T-helper 2 cell treated with Interferon-gamma antibody and Interleukin-4, amounts not matched to agents 100 ng/mL and 5 ng/mL, for 36 hours (primary cell): Measurements from ENCODE around the gene KPRP. TPM values are rescaled to one million over a fixed set of nuclear protein-coding genes. Genes with fewer than 3 reads are reported as not detected.

ENCODE experiments used
- intact Hi-C: fragments of 100-400 bp; cut with micrococcal nuclease; formaldehyde crosslinking; loops from one replicate; pipeline ENCODE4 v1.15.1; 2023
- total RNA-seq: library from RNA; stranded (reverse); gene quantifications from 2 replicates; pipeline ENCODE4 v1.2.3, GENCODE V29; 2022

Gene KPRP, protein sequence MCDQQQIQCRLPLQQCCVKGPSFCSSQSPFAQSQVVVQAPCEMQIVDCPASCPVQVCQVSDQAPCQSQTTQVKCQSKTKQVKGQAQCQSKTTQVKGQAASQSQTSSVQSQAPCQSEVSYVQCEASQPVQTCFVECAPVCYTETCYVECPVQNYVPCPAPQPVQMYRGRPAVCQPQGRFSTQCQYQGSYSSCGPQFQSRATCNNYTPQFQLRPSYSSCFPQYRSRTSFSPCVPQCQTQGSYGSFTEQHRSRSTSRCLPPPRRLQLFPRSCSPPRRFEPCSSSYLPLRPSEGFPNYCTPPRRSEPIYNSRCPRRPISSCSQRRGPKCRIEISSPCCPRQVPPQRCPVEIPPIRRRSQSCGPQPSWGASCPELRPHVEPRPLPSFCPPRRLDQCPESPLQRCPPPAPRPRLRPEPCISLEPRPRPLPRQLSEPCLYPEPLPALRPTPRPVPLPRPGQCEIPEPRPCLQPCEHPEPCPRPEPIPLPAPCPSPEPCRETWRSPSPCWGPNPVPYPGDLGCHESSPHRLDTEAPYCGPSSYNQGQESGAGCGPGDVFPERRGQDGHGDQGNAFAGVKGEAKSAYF
- not detected in 2 replicates for total RNA-seq

DNA sequence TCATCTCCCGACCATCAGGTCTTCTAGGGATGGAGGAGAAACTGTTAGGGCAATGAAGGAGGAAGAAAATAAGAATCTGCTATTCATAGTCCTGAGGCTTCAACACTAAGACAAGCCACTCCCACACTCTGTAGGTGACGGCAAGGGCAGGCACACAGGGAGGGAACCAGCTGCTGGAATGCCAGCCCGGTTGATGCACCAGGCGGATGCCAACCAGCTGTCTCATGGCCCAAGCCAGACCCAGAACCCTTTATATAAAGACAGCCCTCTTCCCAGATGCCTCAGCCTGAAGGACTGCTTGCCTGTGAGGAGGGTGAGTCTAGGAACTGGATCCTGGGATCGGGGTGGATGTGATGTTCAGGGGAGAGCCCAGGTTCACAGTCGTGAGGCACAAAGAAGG, at the start of gene KPRP:
Gene KPRP, plus strand, starts transcription at position 279 of the 400 bp plus-strand sequence. CDS start 1,564 bp downstream, outside the sequence.
- intact Hi-C loops = no loop called here

DNA sequence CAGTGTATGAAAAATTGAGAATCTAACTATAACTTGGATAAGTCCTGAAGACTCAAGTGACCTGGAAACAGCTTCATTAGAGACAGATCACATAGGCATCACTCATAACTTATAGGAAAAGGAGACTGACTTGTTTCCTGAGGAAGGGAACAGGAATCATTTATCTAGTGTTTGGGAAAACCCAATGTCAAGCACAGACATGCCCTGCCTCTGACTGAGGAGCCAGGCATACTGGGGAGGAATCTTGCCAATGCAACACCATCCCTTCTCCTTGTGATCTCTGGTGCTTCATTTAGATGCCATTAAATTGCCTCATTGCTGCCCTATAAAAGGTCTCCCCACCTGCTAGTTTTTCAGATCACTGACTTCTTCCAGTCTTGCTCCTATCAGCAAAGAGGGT, 39.6 kb upstream of the KPRP start:
- intact Hi-C loops = no loop called here

DNA sequence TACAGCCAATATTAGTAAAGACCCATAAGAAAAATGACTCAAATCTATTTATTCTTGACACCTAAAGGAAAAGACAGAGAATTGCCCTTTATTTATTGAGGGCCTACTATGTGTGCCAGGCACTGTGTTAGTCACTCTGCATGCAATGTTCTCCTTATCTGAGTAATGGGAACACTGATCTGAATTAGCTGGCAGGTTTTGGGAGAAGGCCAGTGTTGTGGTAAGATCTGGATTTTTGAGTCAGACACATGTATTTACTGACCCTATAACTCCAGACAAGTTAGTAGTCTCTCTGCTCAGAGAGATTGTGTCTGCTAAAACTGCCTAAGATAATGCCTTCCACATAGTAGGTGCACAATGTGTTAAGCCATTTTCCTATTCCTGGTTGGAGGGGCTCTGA, 32.6 kb upstream of the KPRP start:
- intact Hi-C loops = no loop called here

DNA sequence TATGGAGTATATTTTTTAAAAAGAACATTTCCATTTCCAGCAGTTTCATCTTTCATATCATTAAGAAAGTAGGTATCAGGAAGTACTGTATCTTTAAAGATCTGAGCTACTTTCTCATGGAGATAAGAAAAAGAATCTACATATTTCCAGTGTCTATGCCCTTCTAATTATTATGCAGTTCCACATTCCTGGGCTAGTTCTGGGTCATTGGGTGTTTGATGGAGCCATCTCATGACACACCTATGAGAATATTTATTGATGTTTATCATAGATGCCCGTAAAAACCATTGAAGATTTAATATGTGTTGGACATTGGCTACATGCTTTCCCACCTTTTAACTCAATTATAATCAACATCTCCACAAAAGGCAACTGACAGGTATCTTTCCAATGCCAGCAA, 28.8 kb upstream of the KPRP start:
- intact Hi-C loops = no loop called here

DNA sequence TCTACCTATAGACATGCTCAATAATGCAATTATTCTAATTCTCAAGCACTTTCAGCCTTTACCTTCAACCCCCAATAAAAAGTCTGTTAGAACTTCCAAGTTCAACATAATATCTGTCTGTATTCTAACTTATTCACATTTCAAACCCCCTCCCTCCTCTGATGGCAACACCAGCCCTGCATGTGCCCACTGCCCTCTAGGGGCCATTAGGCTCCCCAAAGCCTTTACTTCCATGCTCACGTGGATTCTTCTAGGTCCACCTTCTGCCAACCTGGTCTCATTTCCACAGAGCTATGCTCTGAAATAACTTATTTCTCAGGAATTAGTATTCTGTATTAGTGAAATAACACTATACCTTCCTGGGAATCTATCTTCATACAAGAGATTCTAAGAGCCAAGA, 22.2 kb upstream of the KPRP start:
- intact Hi-C loops = no loop called here

DNA sequence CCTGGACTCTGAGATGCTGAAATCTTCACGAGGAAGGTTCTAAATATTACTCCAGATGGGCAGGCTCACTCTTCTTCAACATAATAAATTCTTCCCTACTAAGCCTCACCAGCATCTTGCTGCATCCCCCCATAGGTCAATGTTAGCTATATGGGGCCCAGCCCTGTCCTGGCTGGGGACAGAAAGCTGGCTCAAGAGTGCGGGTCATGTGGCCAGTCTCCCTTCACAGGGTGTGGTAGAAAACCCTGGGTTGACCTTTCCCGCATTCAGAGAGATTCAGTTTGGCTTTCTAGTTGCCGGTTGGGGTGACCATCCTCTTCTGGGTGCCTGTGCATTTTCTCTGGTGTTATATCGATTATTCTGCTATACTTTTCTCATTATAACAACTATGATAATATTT, 19.8 kb upstream of the KPRP start:
- intact Hi-C loops = no loop called here

DNA sequence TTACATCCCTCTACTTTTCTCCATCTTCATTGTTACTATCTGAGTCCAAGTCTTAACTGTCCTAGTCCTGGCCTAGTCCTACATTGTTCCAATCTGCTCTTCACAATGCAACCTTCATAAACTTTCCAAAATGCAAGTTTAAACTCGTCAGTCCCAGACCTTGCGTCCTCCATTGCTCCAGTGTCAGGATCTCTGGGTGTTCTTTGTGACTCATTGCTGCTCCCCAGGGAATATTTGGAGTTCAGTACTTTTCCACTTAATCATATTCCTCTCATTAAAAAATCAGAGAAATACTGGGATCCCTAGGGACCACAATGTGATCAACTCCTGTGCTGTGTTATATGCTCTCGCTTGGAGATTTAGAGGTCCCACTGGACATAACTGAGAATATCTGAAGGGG, 18.0 kb upstream of the KPRP start:
- intact Hi-C loops = no loop called here

DNA sequence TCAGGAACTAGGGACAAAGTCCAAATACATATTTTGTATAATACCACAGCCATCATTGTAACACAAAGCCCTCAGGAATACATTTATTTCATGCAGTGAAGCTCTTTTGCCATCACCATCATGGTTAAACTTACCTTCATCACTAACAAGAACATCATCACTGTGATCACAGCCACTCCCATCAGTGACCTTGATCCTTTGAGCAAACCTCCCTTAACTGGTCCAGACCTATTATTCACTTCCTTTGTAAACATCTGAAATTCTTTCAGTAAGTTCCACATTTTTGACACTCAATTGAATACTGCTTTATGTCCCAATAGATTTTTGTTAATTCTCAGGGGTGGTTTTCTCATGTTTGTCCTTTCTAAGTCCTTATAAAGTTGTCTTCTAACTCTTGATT, 16.2 kb upstream of the KPRP start:
- intact Hi-C loops = no loop called here

DNA sequence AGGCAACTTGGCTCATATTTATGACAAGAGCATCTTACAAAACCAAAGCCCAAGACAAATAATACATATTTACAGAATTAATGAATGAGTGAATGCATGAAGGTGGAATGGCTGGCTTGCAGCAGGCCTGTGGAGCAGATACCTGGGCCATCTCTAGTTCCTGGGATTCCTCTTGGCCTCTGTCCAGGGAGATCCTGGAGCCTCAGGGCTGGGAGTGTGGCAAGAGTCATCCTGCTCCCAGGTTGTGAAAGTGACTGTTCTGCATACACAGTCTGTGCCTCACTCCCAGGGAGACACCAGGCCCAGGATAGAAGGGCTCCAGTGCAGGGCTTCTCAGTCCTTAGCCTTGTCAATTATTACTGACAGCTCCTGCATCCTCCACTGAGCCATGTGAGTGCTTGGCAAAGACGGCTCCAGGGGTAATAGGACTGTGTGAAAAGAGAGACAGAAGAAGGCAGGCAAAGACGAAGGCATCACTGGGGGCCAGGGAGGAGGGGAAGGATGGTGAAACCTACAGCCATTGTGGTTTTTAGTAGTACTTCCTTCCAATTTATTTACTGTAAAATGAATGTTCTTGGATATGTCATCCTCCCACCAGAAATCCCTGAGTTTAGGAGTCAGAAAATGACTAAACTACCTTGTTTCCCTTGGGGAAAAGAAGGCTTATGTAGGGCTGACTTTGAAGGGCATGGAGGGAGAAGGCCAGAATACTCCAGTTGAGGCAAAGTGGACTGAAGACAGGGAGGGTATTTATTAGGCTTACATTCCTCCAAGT, 14.3 kb upstream of the KPRP start:
- intact Hi-C loops = no loop called here

DNA sequence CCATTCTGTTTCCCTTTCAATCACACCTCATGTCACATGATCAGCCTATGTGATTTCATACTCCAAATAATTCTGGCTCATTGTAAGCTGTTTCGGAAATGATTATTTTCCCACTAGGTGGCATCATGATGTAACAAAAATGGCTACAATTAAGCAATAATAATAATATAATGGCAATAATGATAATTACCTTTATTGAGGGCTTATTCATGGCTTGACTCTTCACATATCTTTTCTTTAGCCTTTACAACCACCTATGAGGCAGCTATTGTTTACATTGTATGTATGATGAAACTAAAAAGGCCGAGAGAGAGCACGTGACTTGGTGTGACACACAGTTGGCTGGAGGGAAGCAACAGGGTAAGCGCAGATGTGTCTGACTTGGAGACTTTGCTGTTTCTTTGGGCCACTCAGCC, 12.5 kb upstream of the KPRP start:
- intact Hi-C loops = no loop called here

DNA sequence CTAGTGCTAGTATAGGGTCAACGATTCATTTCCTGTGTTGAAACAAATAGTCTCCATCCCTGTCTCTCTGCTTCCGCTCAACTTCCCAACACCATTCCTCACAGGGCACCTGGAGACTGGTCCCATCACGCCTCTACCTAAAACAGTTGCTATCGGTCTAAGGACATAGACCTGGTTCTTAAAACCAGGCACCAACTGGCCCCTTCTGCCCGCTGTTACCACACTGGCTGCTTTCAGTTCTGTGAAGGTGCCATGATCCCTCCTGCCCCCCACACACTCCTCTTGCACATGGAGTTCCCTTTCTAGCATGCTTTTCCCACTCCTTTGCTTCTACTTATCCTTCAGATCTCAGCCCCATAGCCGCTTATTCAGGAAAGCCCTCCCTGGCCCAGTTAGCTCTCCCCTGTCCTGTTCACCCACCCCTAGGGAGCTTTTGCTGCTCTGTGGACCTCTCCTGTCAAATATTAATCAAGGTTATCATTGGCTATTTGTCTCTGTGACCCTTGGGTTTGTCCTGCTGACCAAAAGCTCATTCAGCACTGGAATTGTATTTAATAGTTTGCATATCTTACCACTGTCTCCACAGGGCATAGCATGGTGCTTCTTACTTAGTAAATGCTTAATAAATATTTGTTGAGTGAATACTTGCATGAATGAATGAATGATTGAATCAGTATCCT, 11.9 kb upstream of the KPRP start:
- intact Hi-C loops = no loop called here

DNA sequence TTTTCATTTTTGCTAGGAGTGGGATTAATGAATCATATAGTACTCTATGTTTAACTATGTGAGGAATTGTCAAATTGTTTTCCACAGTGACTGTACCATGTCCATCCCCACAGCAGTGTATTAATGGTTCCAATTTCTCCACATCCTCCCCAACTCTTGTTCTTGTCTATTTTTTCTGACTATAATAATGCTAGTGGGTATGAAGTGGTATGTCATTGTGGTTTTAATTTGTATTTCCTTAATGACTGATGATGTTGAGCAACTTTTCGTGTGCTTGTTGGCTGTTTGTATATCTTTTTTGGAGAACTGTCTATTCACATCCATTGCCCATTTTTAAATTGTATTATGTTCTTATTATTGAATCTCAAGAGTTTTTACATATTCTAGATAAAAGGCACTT, 10.0 kb upstream of the KPRP start:
- intact Hi-C loops = no loop called here

DNA sequence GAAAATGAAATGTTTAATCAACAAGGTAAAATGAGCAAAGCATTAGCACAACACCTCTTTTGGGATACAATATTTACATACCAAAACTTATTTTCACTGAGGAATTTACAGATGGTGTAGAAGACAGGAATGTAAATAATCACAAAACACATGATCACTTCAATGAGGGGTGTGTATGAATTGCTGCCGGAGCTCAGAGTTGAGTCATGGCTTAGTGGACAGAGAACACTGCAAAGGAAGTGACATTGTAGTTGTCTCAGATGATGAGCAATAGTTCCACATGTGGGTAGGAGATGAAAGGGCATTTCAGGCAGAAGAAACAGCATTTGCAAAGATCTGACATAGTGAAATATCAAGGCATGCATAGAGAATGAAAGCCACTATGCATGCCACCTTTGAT, 5.6 kb upstream of the KPRP start:
- intact Hi-C loops = no loop called here

DNA sequence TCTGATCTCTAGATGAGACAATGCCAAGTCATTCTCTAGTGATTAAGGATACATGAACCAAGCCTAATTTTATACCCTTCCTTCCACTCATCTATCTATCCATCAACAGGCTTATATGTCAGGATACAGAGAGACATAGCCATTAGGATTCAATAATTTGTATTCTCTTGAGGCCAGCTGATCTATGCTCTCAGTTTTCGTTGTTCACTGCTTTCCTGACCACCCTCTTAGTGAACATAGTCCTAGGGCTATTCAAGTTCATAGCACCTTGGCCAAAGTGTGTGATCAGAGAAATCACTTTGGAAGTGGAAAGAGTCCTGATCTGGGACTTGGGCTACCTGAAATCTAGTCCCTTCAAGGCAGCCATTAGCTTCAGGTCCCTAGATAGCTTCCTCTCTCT, 4.2 kb upstream of the KPRP start:
- intact Hi-C loops = no loop called here

DNA sequence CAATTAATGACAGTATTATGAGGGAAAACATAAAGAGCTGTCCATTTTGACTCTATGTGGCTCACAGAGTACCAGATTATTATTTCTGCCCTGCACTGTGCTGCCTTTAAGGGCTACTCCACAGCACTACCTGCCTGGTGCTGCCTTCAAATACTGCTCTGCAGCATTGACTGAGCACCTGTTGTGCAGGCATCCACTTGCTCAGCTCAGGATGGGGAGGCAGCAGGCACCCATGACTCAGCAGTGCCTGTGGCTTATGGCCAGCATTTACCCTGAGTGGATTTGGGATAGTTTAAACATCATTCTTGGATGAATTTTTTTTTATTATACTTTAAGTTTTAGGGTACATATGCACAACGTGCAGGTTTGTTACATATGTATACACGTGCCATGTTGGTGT, 953 bp upstream of the KPRP start:
- intact Hi-C loops = no loop called here

DNA sequence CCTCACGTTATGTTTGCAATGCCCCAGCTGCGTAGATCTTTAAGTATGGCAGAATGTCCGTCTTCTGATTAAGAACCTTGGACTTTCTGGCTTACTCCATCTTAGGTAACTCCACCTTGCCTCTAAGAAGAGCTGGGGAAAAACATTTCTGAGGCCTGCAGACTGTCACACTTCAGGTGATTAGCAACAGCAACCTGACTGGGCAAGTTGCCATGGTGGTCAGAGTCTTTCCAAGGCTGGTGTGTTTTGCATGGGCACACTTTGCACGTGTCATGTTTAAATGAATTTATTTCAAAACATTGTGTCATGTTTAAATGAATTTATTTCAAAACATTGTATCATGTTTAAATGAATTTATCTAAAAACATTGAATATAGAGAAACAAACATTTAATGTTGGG, 811 bp downstream of the KPRP start:
- intact Hi-C loops = no loop called here

DNA sequence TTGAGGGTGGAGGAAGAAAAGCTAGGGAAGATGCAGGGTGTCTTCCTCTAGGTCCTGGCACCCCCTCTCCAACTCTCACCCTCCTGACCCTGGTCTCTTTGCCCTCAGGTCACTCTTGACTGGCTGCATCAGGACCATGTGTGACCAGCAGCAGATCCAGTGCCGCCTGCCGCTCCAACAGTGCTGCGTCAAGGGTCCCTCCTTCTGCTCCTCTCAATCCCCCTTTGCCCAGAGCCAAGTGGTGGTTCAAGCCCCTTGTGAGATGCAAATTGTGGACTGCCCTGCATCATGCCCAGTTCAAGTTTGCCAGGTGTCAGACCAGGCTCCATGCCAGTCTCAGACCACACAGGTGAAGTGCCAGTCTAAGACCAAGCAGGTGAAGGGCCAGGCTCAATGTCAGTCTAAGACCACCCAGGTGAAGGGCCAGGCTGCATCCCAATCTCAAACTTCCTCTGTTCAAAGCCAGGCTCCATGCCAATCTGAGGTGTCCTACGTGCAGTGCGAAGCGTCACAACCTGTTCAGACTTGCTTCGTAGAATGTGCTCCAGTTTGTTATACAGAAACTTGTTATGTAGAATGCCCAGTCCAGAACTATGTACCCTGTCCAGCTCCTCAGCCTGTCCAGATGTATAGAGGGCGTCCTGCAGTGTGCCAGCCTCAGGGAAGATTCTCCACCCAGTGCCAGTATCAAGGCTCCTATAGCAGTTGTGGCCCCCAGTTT, 1.8 kb downstream of the KPRP start:
- intact Hi-C loops = no loop called here

DNA sequence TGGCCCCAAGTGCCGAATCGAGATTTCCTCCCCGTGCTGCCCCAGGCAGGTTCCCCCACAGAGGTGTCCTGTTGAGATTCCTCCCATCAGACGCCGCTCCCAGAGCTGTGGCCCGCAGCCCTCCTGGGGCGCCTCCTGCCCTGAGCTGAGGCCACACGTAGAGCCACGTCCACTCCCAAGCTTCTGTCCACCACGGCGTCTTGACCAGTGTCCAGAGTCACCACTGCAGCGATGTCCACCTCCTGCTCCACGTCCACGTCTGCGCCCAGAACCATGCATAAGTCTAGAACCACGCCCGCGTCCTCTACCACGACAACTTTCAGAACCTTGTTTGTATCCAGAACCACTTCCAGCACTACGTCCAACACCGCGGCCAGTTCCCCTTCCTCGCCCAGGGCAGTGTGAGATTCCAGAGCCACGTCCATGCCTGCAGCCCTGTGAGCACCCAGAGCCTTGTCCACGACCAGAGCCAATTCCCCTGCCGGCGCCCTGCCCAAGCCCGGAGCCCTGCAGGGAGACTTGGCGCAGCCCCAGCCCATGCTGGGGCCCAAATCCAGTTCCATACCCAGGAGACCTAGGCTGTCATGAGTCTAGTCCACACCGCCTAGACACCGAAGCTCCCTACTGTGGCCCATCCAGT, 2.8 kb downstream of the KPRP start:
- intact Hi-C loops = no loop called here

DNA sequence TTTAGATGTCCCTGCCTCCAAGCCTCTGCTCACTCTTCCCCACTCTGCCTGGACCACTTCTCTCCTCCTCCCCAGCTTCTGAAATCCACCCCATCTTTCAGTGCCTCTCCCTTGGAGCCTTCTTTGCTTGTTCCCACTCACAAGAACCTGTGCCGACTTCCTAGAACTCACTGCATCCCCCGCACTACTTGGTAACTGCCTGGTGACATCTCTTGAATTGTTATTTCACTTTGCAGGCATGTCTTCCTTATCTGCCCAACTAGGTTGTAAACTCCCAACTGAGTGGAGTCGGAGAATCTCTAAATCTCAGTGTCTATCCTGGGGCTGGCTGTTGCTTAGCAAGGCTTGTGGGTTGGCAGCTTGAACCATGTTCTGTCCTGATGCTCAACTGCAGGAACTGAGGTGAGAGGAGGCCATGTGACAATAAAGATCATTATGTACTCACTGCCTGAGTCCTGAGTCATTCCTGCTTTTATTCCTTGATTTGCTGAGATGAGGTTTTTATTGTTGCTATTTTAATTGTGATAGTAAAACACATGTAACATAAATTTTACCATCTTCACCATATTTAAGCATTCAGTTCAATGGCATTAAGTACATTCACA, 3.9 kb downstream of the KPRP start:
- intact Hi-C loops = no loop called here

DNA sequence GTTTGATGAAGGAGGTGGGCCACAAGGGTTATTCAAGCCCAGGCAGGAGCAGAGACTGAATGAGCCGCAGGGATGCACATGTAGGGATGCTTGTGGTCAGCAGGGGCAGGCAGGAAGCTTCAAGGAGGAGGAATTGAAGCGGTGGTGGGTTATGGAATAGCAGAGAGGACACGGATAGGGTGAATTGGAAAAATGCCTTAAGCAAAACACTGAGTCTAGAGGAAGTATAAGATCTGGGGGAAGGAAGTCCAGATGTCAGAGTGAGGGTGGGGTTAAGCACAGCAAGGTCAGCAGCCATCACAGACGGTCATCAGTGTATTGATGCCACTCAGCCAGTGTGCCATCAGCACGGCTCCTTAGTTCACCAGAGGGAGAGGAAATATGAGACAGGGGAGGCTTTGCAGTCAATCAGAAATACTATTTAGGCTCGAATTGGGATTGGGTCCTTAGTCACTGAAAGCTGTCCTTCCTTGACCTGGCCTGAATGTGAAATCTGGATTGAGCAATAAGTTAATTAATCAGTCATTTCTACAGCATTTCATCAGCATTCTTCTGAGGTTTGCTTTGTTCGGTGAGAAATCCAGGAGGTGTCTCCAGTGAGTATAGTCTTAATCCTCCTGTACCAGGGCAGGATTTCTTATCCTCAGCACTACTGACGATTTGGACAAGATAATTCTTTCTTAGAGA, 11.2 kb downstream of the KPRP start:
- intact Hi-C loops = no loop called here
